HCT116 (cell line): ENCODE measurements around the gene CDON. TPM values are rescaled to one million over a fixed set of nuclear protein-coding genes. Genes with fewer than 3 reads are reported as not detected.
A peak's percentile ranks its signal among the peaks of the same experiment; 100 is the strongest.

ENCODE experiments used
- ATAC-seq: fragments of 200-7000 bp; cut with Tn5 transposase; 2 replicates; pipeline ENCODE4 v1.9.1; 2020; ENCODE audit warnings: mild to moderate bottlenecking, moderate library complexity
- BruUV-seq: library from RNA; stranded (reverse); fragments of 400-500 nt; replicated peaks from 2 replicates; lab custom pipeline; 2021; lab: Mats Ljungman, UMichigan
- CTCF ChIA-PET: fragments of 300-600 bp; sonication (Branson Sonifier 250); formaldehyde crosslinking; loops from one replicate; lab custom pipeline; 2021; ENCODE audit warnings: antibody characterized with exemption; lab: Charles Lee
- POLR2A ChIA-PET: fragments of 300-600, 350-600 bp; sonication (Branson Sonifier 250); formaldehyde crosslinking; loops from one replicate; lab custom pipeline; 2021; ENCODE audit warnings: antibody characterized with exemption; lab: Charles Lee
- RAD21 ChIA-PET, 2 experiments: fragments of 300-600 bp; sonication (Branson Sonifier 250); formaldehyde crosslinking; loops; one replicate each; lab custom pipeline; 2023; ENCODE audit warnings: low total read pairs in 2 of 2; ENCODE audit not compliant: uncharacterized antibody in 2 of 2, unreplicated experiment in 2 of 2, low non-redundant PET in 1 of 2; lab: Charles Lee
- DNase-seq: peaks from one replicate; pipeline ENCODE4 v3.0.0-alpha.2; 2010; ENCODE audit warnings: low read depth, low spot score
- H2AFZ ChIP-seq: fragments of 200-600 bp; shearing (Covaris generic), sonication (generic); 2 replicates; pipeline ENCODE4 v1.6.1; 2017; ENCODE audit warnings: low read depth, mixed run types, mixed read lengths, antibody characterized with exemption, low read length; ENCODE audit not compliant: poor library complexity, severe bottlenecking
- H3K27ac ChIP-seq: 2 replicates; pipeline ENCODE4 v1.5.1; 2012; ENCODE audit warnings: low read depth, low read length
- H3K27me3 ChIP-seq: fragments of 200-600 bp; sonication (generic); 2 replicates; pipeline ENCODE4 v1.6.1; 2016; ENCODE audit warnings: mixed run types, low read length, mixed read lengths; ENCODE audit not compliant: insufficient read depth
- H3K36me3 ChIP-seq, 2 experiments: fragments of 200-500 bp in 1 of 2; fragments of 200-600 bp in 1 of 2; sonication (Bioruptor generic) in 1 of 2; sonication (generic) in 1 of 2; 2 replicates each; pipeline versions ENCODE4 v1.5.1 to v1.6.1; 2014 to 2016; ENCODE audit warnings: low read length in 2 of 2, inconsistent platforms in 1 of 2, mixed read lengths in 1 of 2, mixed run types in 1 of 2; ENCODE audit not compliant: insufficient read depth in 2 of 2, control insufficient read depth in 1 of 2
- H3K4me1 ChIP-seq, 2 experiments: fragments of 200-600 bp in 1 of 2; sonication (generic) in 1 of 2; 2 replicates each; pipeline versions ENCODE4 v1.5.1 to v1.6.1; 2012 to 2017; ENCODE audit warnings: low read length in 2 of 2, inconsistent platforms in 1 of 2, mild to moderate bottlenecking in 1 of 2, mixed read lengths in 1 of 2, mixed run types in 1 of 2, moderate library complexity in 1 of 2; ENCODE audit not compliant: insufficient read depth in 2 of 2, control insufficient read depth in 1 of 2
- H3K4me2 ChIP-seq: fragments of 200-600 bp; sonication (generic); 2 replicates; pipeline ENCODE4 v1.6.1; 2017; ENCODE audit warnings: mixed run types, low read length, mixed read lengths
- H3K4me3 ChIP-seq, 2 experiments: fragments of 200-600 bp in 1 of 2; sonication (generic) in 1 of 2; replicated peaks in 1 of 2; 2 replicates each; pipeline ENCODE4 v1.5.1; 2011 to 2016; ENCODE audit warnings: low read length in 2 of 2, control low read depth in 1 of 2, low read depth in 1 of 2, mild to moderate bottlenecking in 1 of 2, mixed read lengths in 1 of 2, mixed run types in 1 of 2
- H3K79me2 ChIP-seq: fragments of 200-600 bp; sonication (generic); 2 replicates; pipeline ENCODE4 v1.6.1; 2017; ENCODE audit warnings: mild to moderate bottlenecking, mixed run types, low read length, moderate library complexity, mixed read lengths; ENCODE audit not compliant: insufficient read depth
- H3K9ac ChIP-seq: fragments of 200-600 bp; sonication (generic); 2 replicates; pipeline ENCODE4 v1.6.1; 2016; ENCODE audit warnings: low read length, mixed read lengths
- H3K9me2 ChIP-seq: fragments of 200-600 bp; sonication (generic), shearing (Covaris generic); 2 replicates; pipeline ENCODE4 v1.6.1; 2017; ENCODE audit warnings: mixed run types, mild to moderate bottlenecking, moderate library complexity; ENCODE audit not compliant: insufficient read depth
- H3K9me3 ChIP-seq, 2 experiments: fragments of 200-500 bp in 1 of 2; fragments of 200-600 bp in 1 of 2; sonication (Bioruptor generic) in 1 of 2; sonication (generic) in 1 of 2; 2 replicates each; pipeline ENCODE4 v1.6.1; 2014 to 2017; ENCODE audit warnings: low read length in 2 of 2, mixed read lengths in 2 of 2, inconsistent platforms in 1 of 2, low read depth in 1 of 2, mild to moderate bottlenecking in 1 of 2, mixed run types in 1 of 2, moderate library complexity in 1 of 2; ENCODE audit not compliant: control insufficient read depth in 1 of 2, insufficient read depth in 1 of 2
- H4K20me1 ChIP-seq: fragments of 200-600 bp; sonication (generic), shearing (Covaris generic); 2 replicates; pipeline ENCODE4 v1.6.1; 2017; ENCODE audit warnings: mixed run types, mild to moderate bottlenecking, moderate library complexity; ENCODE audit not compliant: insufficient read depth
- ATF3 ChIP-seq: IDR thresholded peaks from 2 replicates; pipeline ENCODE4 v1.6.1; 2012
- CBX3 ChIP-seq: IDR thresholded peaks from 2 replicates; pipeline ENCODE4 v1.6.1; 2012; ENCODE audit warnings: low read depth
- CEBPB ChIP-seq: IDR thresholded peaks from 2 replicates; pipeline ENCODE4 v1.6.1; 2012; ENCODE audit warnings: low read depth
- CTCF ChIP-seq, 3 experiments: fragments of 200-600 bp in 1 of 3; sonication (generic) in 1 of 3; IDR thresholded peaks in 2 of 3; conservative IDR thresholded peaks in 1 of 3; 2 replicates each; pipeline ENCODE4 v1.5.1; 2012 to 2017; ENCODE audit warnings: low read depth in 2 of 3, low read length in 2 of 3, antibody characterized with exemption in 1 of 3, borderline replicate concordance in 1 of 3, control low read depth in 1 of 3, mild to moderate bottlenecking in 1 of 3, mixed read lengths in 1 of 3, mixed run types in 1 of 3, moderate library complexity in 1 of 3; ENCODE audit not compliant: insufficient read depth in 1 of 3
- EGR1 ChIP-seq: IDR thresholded peaks from 2 replicates; pipeline ENCODE4 v1.6.1; 2012; ENCODE audit warnings: low read depth
- EZH2 ChIP-seq: fragments of 200-600 bp; sonication (generic); IDR thresholded peaks from 2 replicates; pipeline ENCODE4 v1.6.1; 2017; ENCODE audit warnings: antibody characterized with exemption, mixed run types
- MAX ChIP-seq: IDR thresholded peaks from 2 replicates; pipeline ENCODE4 v1.6.1; 2012
- POLR2A ChIP-seq: IDR thresholded peaks from 2 replicates; pipeline ENCODE4 v1.7.0; 2011; ENCODE audit warnings: borderline replicate concordance; ENCODE audit not compliant: insufficient read depth, insufficient read length; ENCODE audit errors: extremely low read depth
- RAD21 ChIP-seq: IDR thresholded peaks from 2 replicates; pipeline ENCODE4 v1.6.1; 2012; ENCODE audit warnings: low read depth, mild to moderate bottlenecking
- SP1 ChIP-seq: IDR thresholded peaks from 2 replicates; pipeline ENCODE4 v1.6.1; 2012; ENCODE audit warnings: low read depth
- YY1 ChIP-seq: IDR thresholded peaks from 2 replicates; pipeline ENCODE4 v1.6.1; 2011; ENCODE audit warnings: low read length, low read depth, moderate library complexity, mild to moderate bottlenecking; ENCODE audit not compliant: insufficient replicate concordance; ENCODE audit errors: extremely low read depth
- ZBTB33 ChIP-seq: IDR thresholded peaks from 2 replicates; pipeline ENCODE4 v1.6.1; 2011; ENCODE audit warnings: mild to moderate bottlenecking, low read length, moderate library complexity; ENCODE audit not compliant: insufficient replicate concordance; ENCODE audit errors: extremely low read depth
- ZFX ChIP-seq: fragments of 450-650 bp; IDR thresholded peaks from 2 replicates; pipeline ENCODE4 v1.6.1; 2017
- ZNF274 ChIP-seq: fragments of 200-500 bp; sonication (Bioruptor generic); IDR thresholded peaks from 2 replicates; pipeline ENCODE4 v1.6.1; 2014; ENCODE audit warnings: mild to moderate bottlenecking, low read depth, low read length, inconsistent platforms
- intact Hi-C: fragments of 100-400 bp; cut with micrococcal nuclease; formaldehyde crosslinking; loops from 2 replicates; pipeline ENCODE4 v1.10.0; 2022
- total RNA-seq: library from RNA; stranded (reverse); gene quantifications from one replicate; pipeline ENCODE4 v1.2.1, GENCODE V29; 2021; ENCODE audit not compliant: unreplicated experiment

The CDON gene
- total RNA-seq, 1 experiment from 2014 or later = 16.9 TPM

- Histone ChIP-seq H3K27me3 (no peaks in the 10 kb centered on the region), H3K36me3 (no peaks in the 10 kb centered on the region), H3K9ac (no peak overlapping the region), H2AFZ (peak overlapping the region; percentile 7), H4K20me1 (no peaks in the 10 kb centered on the region), H3K9me2 (no peaks in the 10 kb centered on the region), H3K27ac (no peak overlapping the region), H3K9me3 (no peaks in the 10 kb centered on the region), H3K4me1 (peaks cover 0 to 15% of the 10 kb centered on the region in 2 experiments; a peak in 2 of 4 replicates), H3K4me3 (no peak overlapping the region)
- ATAC-seq = no peak
- POLR2A ChIA-PET = no interaction called here
- intact Hi-C loops = no loop called here
- CTCF ChIA-PET = no interaction called here
- RAD21 ChIA-PET = no interaction called here
- BruUV-seq = no TSS peak
- DNase-seq = no peak
- TF ChIP-seq MAX (no peak), CBX3 (no peak), ATF3 (no peak), EZH2 (no peak), POLR2A (no peak), CTCF (IDR thresholded peaks at IDR 0.05 in 2 of 3, conservative IDR thresholded peaks at IDR 0.05 in 1 of 3; ENCODE audit: borderline replicate concordance in 1 of 3, insufficient read depth in 1 of 3, low read depth in 2 of 3, low read length in 2 of 3) (no peak), SP1 (no peak)
- TF ChIP-seq, all 23 proteins: peak for 0
- Histone ChIP-seq H3K4me2 (no peak overlapping the region), H3K79me2 (no peaks in the 10 kb centered on the region)
Measured at GRCh38 chr11:126079621-126080124, 17.0 kb upstream of the CDON start.

GRCh38 chr11:126076641-126077040 lies 14.0 kb upstream of the CDON start:
- no peak for ATAC-seq
- TF ChIP-seq RAD21 (no peak), YY1 (no peak), ZFX (no peak), EGR1 (no peak), CEBPB (no peak), ZBTB33 (no peak), CTCF (IDR thresholded peaks at IDR 0.05 in 2 of 3, conservative IDR thresholded peaks at IDR 0.05 in 1 of 3; ENCODE audit: borderline replicate concordance in 1 of 3, insufficient read depth in 1 of 3, low read depth in 2 of 3, low read length in 2 of 3) (no peak), ZNF274 (no peak)

More at GRCh38 chr11:126076641-126077040, 14.0 kb upstream of the CDON start:
- RAD21 ChIA-PET = no interaction called here
- H3K4me1 ChIP-seq = peaks cover 4 to 12% of the 10 kb centered on the region in 2 experiments; a peak in 3 of 4 replicates
- H2AFZ ChIP-seq = no peak overlapping the region
- no peak overlapping the region for H3K4me3 ChIP-seq
- H3K27me3 ChIP-seq = no peaks in the 10 kb centered on the region
- no peak overlapping the region for H3K27ac ChIP-seq
- CTCF ChIA-PET = no interaction called here
- no peaks in the 10 kb centered on the region for H3K9me2 ChIP-seq
- no peaks in the 10 kb centered on the region for H3K9me3 ChIP-seq
- no peaks in the 10 kb centered on the region for H3K36me3 ChIP-seq
- DNase-seq = no peak
- H3K9ac ChIP-seq = no peak overlapping the region
- intact Hi-C loops = no loop called here
- no peaks in the 10 kb centered on the region for H3K79me2 ChIP-seq
- BruUV-seq = no TSS peak
- no peak overlapping the region for H3K4me2 ChIP-seq
- POLR2A ChIA-PET = no interaction called here
- H4K20me1 ChIP-seq = no peaks in the 10 kb centered on the region
